Stimulated activated CD4-positive, alpha-beta T cell treated with anti-CD3 and anti-CD28 coated beads, Interleukin-15, amount 100 ng/mL, for 1 hour (primary cell): ENCODE measurements around the gene AADACL4.
"Not testable (repeated sequence)": the region's sequence is repeated elsewhere in the genome, so short reads cannot be mapped to it uniquely, and the experiment has no call there.

Source experiments
- DNase-seq, 2 donors: peaks; one replicate each; pipeline ENCODE4 v3.0.0-alpha.2; 2020; ENCODE audit warnings: low read depth in 1 of 2, low spot score in 1 of 2

The AADACL4 gene

DNA sequence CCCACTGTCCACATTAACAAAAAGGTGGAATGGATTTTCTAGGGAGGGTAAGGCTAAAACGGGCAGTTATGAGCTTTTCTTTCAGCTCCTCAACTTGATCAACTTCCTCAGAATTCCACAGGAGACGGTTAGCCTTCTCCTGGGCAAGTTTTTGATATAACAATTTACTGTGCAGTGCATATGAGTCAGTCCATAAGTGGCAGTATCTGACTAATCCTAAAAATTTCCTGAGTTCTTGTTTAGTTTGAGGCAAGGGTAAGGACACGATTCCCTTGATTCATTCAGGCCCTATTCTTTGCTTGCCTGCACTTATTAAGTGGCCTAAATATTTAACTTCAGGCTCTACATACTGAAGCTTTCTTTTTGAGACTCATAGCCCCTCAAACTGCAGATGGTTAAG lies 65.8 kb downstream of the AADACL4 start:
- no peak for DNase-seq

DNA sequence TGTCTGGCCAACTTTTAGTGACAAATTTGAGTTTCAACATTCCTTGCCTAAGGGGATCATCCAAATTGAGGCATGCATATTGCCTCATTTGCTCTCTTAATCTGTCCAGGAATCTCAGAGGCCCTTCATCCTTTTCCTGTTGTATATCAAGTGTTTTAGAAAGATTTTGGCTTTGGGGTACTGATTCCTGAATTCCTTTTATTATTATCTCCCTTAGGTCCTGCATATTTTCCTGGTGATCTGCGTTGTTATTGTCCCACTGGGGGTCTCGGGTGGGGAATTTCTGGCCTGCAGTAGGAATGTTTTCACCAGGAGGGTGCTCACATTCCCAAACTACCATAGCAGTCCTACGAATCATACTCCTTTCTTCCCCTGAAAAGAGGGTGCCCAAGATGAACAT lies 67.7 kb downstream of the AADACL4 start:
- DNase-seq: no peak

DNA sequence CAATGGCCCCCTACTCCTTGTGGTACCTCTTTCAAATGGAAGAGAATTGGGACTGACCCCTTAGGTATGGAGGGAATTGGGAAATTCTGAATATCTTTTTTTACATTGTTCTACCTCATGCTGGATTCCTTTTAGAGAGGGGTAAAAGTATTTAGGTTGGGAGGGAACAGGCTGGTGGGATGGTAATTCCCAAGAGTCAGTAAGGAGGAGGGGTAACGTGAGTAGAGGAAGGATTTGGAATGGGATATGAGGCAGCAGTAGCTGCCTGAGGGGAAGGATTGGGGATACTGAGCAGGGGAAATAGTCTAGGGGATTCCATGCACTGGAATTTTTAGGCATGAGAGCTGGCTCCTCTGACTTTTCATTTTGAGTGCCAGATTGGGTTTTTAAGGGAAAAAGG lies 68.2 kb downstream of the AADACL4 start:
- no peak for DNase-seq

DNA sequence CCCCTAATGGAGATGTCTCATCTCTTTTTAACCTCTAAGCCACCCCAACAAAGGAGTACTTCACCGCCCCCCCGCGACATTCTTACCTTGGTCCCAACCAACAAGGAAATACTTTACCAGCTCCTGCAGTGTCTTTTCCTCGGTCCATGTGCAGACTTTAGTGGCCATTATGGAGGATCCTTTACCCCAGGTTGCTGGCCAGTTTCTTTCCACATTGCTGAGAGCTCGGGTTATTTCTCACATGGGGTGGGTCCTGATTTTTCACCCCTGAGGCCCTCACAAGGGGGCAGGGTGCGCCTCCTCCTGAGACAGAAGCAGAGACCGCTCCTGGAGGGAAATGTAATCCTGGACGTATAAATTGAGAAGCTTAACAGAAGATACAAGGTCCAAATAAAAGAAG lies 69.0 kb downstream of the AADACL4 start:
- no peak for DNase-seq

DNA sequence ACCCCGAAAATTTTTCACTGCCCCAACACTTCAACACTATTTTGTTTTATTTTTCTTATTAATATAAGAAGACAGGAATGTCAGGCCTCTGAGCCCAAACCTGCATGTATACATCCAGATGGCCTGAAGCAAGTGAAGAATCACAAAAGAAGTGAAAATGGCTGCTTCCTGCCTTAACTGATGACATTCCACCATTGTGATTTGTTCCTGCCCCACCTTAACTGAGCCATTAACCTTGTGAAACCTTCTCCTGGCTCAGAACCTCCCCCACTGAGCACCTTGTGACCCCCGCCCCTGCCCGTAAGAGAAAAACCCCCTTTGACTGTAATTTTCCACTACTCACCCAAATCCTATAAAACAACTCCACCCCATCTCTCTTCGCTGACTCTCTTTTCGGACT lies 69.8 kb downstream of the AADACL4 start:
- DNase-seq: not testable (repeated sequence)

DNA sequence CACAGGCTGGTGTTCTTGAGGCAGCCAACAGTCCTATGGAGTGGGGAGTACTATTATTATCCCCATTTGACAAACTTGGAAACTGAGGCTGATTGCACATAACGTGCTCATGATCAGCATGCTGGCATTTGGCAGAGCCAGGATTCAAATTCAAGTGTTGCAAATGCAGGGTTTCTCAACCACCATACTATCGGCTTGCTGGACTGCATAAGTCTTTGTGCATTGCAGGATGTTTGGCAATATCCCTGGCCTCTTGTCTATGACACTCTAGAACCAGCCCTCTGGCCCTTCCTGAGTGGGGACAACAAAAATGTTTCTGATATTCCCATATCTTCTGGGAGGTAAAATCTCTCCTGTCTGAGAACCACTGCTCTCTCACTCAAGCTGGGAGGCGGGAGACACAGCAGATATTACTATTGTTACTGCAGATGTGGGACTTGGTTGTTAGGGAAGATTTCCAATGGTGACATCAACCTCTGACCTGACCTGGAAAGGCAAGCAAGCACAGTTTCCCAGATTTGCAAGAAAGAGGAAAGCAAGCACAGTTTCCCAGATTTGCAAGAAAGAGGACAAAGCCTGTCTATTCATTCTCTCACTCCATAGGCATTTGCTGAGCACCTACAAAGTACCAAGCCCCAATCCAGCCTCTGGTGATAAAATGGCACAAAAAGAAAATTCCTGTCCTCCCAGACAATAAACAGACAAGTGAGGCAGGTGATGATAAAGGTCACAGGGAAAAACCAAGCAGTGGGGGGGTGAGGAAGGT lies 71.0 kb downstream of the AADACL4 start:
- DNase-seq: no peak

DNA sequence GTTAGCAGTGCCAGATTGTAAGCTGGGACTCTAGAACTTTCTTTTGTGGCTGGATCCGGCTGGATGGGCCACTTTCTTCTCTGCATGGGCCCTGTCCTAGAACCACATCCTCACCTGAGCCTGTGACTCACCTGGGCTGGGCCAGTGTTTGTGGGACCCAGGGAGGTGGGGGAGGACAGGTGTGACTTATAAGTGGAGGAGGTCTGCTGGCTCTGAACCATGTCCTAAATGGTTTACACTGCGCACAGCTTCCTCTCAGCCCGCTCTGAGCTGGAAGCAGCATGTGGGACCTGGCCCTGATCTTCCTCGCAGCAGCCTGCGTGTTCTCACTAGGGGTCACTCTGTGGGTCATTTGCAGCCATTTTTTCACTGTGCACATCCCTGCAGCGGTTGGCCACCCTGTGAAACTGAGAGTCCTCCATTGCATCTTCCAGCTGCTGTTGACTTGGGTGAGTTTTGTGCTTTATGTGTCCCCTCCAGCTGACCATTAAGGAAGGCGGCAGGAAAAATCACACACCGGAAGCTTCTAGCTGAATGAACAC lies 72.1 kb downstream of the AADACL4 start, which contains the start of gene AADACL3:
Gene AADACL3 (plus strand): TSS at position 215 of the 542 bp plus-strand sequence. CDS start 67 bp downstream, at position 282.
- no peak for DNase-seq
